Camera-type eye (tissue), 1 donor: ENCODE data around the gene RASIP1. TPM values are rescaled to one million over a fixed set of nuclear protein-coding genes. Genes with fewer than 3 reads are reported as not detected.

Source experiments
- total RNA-seq: library from RNA; depleted of rRNA; stranded (reverse); fragments of >200 nt; gene quantifications from one replicate; pipeline ENCODE4 v1.2.3, GENCODE V29; 2014

The RASIP1 gene
- total RNA-seq: 11.4 TPM

DNA sequence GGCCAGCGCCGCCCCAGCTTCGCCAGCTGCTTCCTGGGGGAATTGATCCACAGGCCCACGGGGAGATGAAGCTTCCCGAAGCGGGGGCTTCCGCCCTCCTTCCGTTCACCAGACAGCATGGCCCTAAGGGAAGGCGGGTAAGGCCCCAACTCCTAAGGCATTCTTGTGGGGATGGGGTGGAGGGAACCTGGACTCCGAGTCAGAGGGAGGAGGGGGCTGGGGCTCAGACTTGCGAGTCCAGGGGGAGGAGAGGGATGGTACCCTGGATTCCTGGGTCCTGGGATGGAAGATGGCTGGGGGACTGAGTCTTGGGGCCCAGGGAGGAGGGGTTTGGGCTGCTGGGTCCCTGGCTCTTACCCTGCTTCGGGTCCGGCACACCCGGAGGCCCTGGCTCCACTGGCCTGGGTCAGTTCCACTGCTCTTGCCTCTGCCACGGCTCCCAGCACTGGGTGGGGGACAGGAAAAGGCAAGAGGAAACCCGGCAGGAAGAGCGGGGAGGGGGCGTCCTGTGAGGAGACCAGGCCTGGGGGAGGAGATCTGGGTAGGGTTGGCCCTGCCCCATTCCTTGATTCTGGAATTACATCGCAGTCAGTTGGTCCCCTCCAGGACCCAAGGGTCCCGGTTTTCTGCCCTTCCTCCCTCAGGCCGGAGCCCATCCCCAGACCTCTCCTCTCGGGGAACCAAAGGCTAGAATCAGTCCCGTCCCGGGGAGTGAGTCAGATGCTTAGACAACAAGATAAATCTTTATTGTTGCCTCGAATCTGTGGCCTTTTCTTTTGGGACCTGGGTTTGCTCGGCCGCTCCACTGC lies at the start of gene RASIP1:
Gene RASIP1 (minus strand): TSS at position 447 of the 809 bp plus-strand sequence. CDS start 328 bp downstream, at position 119.

DNA sequence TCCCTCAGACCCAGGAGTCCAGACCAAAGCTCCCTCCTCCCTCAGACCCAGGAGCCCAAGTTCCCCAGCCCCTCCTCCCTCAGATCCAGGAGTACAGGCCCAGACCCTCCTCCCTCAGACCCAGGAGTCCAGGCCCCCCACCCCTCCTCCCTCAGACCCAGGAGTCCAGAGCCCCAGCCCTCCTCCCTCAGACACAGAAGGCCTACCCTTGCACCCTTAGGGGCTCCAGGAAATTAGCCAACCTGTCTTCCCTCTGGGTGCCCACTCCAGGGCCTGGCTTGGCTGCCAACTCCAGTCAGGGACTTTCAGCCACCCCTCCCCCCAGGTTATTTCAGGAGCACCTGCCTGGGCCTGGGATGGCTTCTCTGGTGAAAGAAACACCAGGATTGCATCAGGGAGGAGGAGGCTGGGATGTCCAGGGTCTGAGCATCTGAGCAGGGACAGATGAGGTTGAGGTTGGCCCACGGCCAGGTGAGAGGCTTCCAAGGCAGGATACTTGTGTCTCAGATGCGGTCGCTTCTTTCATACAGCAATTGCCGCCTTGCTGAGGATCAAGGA lies 14.8 kb upstream of the RASIP1 start, which contains the start of gene FGF21:
Gene FGF21 (plus strand): TSS at position 441 of the 558 bp plus-strand sequence. CDS start 713 bp downstream, outside the sequence.

DNA sequence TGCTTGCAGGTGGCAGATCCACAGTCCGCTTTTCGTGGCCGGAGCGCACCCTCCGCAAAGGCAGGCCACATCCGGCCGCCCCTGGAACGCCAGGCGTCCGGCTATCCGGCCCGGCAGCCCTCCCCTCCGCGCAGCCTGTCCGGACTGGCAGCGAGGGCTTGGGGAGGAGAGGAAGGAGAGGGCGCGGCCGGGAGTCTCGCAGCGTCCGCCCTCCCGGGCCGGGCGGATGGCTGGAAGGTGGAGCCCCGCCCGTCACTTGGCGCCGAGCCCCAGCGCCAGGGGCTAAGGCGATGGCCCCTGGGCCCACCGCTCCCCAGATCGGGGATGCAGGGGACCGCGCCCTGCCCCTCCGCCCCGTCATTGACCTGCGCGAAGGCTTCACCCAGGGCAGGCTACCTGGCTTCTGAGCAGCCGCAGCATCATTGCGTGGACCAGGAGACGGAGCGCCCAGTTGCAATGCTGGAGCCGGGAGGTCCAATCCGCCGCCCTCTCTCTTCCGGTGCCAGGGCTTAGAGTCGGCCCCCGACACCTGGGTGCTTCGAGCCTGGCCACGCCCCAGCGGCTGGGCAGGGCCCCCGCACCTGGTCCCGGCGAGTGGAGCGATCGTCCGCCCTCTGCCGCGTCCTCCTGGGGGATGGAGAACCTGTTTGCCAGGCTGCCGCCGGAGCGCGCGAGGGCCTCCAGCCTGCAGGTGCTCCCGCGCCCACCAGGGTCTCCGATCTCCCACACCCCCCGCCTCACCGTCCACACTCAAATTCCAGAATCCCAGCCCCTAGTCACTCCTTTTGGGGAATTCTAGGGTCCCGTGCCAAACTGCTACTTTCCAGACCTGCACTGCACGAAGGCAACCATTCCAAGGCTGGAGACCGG lies 12.3 kb upstream of the RASIP1 start, which contains the start of gene FUT1:
Gene FUT1 (minus strand): TSS at position 146 of the 870 bp plus-strand sequence. CDS start 1,360 bp downstream, outside the sequence.

GRCh38 chr19:48746738-48747575 lies 6.5 kb upstream of the RASIP1 start, which contains the start of gene IZUMO1:
IZUMO1 (minus strand) TSS chr19:48746909; CDS start chr19:48745859, 1,050 bp downstream.

DNA sequence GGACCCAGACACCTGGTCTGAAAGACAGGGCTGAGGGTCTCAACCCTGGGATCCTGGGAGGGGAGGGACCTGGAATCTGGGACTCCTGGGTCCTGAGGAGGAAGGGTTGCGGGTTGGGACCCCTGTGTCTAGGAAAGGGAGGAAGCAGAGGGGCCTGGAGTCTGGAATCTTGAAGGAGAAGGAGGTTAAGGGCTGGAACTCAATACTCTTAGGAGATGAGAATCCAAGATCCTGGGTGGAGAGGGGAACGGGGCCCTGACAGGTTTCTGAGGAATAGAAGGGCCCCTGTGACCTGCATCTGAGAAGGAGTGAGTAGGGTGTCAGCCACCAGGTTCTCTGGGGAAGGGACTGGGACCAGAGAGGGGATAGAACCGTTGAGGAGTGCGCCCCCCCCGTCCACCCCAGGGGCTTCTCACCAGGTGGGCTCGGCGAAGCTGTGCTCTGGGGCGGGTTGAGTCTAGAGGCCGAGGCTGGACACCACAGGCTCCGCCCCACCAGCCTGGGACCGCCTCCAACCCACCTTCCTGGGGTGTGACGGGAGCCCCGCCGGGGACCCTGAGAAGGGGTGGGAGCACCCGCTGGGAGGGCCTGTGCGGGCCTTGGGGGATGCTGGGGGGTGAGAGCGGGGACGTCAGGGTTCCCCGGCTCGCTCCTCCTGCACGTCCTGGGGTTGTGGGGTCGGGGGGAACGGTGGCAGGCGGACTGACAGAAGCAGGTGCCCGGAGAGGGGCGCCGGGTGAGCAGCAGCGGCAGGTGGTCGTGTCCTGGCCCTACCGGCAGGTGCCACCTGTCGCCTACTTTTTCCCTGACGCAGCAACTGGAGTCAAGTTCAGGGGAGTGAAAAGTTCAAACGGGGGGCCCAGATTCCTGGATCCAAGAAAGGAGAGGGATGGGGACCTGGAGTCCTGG lies 20.9 kb downstream of the RASIP1 start, which contains the start of gene MAMSTR:
Gene MAMSTR (minus strand): TSS at position 463 of the 909 bp plus-strand sequence. CDS start 694 bp downstream, outside the sequence.

DNA sequence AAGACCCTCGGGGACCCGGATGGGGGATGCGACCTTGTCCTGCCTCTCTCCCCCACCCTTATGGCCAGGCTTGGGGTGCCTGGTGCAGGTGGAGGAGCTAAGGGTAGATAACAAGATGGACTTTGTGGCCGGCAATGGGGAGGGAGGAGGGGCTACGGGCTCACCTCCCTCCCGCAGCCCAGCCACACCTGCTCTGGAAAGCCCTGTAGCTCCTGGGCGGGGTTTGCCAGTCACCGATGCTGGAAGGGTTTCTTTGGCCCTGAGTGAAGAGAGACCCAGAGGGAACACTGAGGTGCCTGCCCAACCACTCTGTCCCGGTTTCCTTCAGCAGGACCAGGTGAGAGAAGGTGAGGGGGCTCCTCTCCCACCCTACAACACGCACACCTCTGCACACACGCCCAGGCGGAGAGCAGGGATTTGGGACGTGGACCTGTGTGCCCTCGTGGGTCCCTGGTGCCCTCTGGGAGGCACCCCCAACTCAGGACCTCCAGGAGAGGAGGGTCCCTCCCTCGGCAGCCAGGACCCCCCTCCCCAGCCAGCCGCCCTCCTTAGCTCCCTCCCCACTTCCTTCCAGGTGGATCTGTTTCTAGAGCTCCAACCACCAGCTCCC lies 44.6 kb downstream of the RASIP1 start, which contains the start of gene FUT2:
Gene FUT2 (plus strand): TSS at position 229 of the 610 bp plus-strand sequence. CDS start 6,986 bp downstream, outside the sequence.

DNA sequence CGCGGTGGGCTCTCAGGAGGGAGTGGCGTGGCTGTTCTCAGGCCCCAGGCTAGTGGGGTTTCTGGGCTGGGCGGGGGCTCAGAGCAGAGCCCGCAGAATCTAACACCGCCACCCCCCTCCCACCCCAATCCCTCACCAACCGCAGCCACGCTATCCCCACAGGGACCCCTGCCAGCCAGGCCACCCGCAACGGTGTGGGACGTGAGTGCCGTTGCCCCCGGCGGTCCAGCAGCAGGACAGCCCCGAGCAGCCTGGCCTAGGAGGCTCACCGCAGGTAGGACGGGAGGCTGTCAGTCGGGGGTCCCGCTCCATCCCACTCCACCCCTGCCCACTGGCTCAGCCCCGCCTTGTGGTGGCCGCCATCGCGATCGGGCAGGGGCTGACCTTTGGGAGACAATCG lies 67.4 kb downstream of the RASIP1 start, which contains the start of gene NTN5:
Gene NTN5 (minus strand): TSS at position 24 of the 400 bp plus-strand sequence. CDS start 2,031 bp downstream, outside the sequence.

Other genes starting within 250 kb of the RASIP1 start
- 6.1 TPM for gene LMTK3, start 228.8 kb downstream of the RASIP1 start, total RNA-seq
- 1.1 TPM for gene SULT2B1, start 188.4 kb downstream of the RASIP1 start, total RNA-seq
- not detected for gene SPACA4, start 133.9 kb downstream of the RASIP1 start, total RNA-seq
- gene FAM83E, start 125.5 kb downstream of the RASIP1 start, total RNA-seq: 1.4 TPM
- 1,106 TPM for gene RPL18, start 121.4 kb downstream of the RASIP1 start, total RNA-seq
- 12.5 TPM for gene SPHK2, start 121.1 kb downstream of the RASIP1 start, total RNA-seq
- gene DBP, start 103.2 kb downstream of the RASIP1 start, total RNA-seq: 26.7 TPM
- gene CA11, start 94.4 kb downstream of the RASIP1 start, total RNA-seq: 6.4 TPM
- 1.6 TPM for gene NTN5, start 67.6 kb downstream of the RASIP1 start, total RNA-seq
- 0.44 TPM for gene FUT2, start 44.6 kb downstream of the RASIP1 start, total RNA-seq
- gene MAMSTR, start 20.9 kb downstream of the RASIP1 start, total RNA-seq: 4.2 TPM
- not detected for gene IZUMO1, start 6.3 kb upstream of the RASIP1 start, total RNA-seq
- gene FUT1, start 12.0 kb upstream of the RASIP1 start, total RNA-seq: 1.9 TPM
- gene FGF21, start 14.9 kb upstream of the RASIP1 start, total RNA-seq: not detected
- 27.3 TPM for gene BCAT2, start 70.4 kb upstream of the RASIP1 start, total RNA-seq
- gene HSD17B14, start 95.9 kb upstream of the RASIP1 start, total RNA-seq: 13.8 TPM
- 10.8 TPM for gene PLEKHA4, start 128.0 kb upstream of the RASIP1 start, total RNA-seq
- 42.4 TPM for gene PPP1R15A, start 131.8 kb upstream of the RASIP1 start, total RNA-seq
- gene TULP2, start 158.1 kb upstream of the RASIP1 start, total RNA-seq: 0.22 TPM
- gene NUCB1, start 159.7 kb upstream of the RASIP1 start, total RNA-seq: 153 TPM
- gene DHDH, start 193.1 kb upstream of the RASIP1 start, total RNA-seq: not detected
- 24.8 TPM for gene BAX, start 214.3 kb upstream of the RASIP1 start, total RNA-seq
- gene FTL, start 224.7 kb upstream of the RASIP1 start, total RNA-seq: 1,146 TPM